ENCODE measurements around the gene ARMC2.

DNA sequence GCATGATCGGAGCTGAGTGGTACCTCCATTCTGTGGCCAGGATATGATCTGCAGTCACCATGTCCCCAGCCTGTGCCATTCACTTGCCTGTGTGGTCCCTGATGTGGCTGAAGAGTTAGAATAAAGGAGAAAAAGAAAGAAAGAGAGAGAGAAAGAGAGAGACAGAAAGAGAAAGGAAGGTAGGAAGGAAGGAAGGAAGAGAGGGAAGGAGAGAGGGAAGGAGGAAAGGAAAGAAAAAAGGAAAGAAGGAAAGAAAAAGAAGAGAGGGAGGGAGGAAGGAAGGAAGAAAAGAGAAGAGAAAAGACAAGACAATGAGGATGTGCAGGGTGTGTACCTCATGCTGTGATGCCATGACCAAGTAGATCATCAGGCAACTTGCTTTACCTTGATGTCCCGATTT is 22.1 kb downstream of the ARMC2 start:
- TF ChIP-seq, protein P1, sequence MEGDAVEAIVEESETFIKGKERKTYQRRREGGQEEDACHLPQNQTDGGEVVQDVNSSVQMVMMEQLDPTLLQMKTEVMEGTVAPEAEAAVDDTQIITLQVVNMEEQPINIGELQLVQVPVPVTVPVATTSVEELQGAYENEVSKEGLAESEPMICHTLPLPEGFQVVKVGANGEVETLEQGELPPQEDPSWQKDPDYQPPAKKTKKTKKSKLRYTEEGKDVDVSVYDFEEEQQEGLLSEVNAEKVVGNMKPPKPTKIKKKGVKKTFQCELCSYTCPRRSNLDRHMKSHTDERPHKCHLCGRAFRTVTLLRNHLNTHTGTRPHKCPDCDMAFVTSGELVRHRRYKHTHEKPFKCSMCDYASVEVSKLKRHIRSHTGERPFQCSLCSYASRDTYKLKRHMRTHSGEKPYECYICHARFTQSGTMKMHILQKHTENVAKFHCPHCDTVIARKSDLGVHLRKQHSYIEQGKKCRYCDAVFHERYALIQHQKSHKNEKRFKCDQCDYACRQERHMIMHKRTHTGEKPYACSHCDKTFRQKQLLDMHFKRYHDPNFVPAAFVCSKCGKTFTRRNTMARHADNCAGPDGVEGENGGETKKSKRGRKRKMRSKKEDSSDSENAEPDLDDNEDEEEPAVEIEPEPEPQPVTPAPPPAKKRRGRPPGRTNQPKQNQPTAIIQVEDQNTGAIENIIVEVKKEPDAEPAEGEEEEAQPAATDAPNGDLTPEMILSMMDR (IDR thresholded peaks at IDR 0.05), result no peak
- TF ChIP-seq SIN3A (IDR thresholded peaks at IDR 0.05; ENCODE audit: borderline replicate concordance, low read depth, low read length) (no peak), MXI1 (IDR thresholded peaks at IDR 0.05; ENCODE audit: low read depth, low read length) (no peak), POLR2AphosphoS5 (IDR thresholded peaks at IDR 0.05; ENCODE audit: low read depth, low read length) (no peak), RAD21 (IDR thresholded peaks at IDR 0.05; ENCODE audit: low read length) (no peak), YY1 (IDR thresholded peaks at IDR 0.05; ENCODE audit: low read depth) (no peak), TAF1 (IDR thresholded peaks at IDR 0.05; ENCODE audit: borderline replicate concordance, low read depth, low read length) (no peak), FOSL2 (IDR thresholded peaks at IDR 0.05; ENCODE audit: borderline replicate concordance, low read depth) (no peak), SMC3 (IDR thresholded peaks at IDR 0.05; ENCODE audit: low read depth, low read length) (no peak), EP300 (IDR thresholded peaks at IDR 0.05; ENCODE audit: borderline replicate concordance in 1 of 2, low read depth in 1 of 2, low read length in 1 of 2) (no peak)
- TF ChIP-seq, protein P2, sequence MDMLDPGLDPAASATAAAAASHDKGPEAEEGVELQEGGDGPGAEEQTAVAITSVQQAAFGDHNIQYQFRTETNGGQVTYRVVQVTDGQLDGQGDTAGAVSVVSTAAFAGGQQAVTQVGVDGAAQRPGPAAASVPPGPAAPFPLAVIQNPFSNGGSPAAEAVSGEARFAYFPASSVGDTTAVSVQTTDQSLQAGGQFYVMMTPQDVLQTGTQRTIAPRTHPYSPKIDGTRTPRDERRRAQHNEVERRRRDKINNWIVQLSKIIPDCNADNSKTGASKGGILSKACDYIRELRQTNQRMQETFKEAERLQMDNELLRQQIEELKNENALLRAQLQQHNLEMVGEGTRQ (IDR thresholded peaks at IDR 0.05; ENCODE audit: borderline replicate concordance, low read depth, low read length), result no peak
